K562 (cell line): ENCODE results near the gene LYRM1. TPM values are rescaled to one million over a fixed set of nuclear protein-coding genes. Genes with fewer than 3 reads are reported as not detected.

Experiments
- ARID1B ChIP-seq: fragments of 450-650 bp; IDR thresholded peaks from 2 replicates; pipeline ENCODE4 v1.6.1; 2016; ENCODE audit warnings: antibody characterized with exemption, mild to moderate bottlenecking, inconsistent platforms
- CCNT2 ChIP-seq: IDR thresholded peaks from 2 replicates; pipeline ENCODE4 v1.6.1; 2011; ENCODE audit warnings: borderline replicate concordance, low read depth, mild to moderate bottlenecking, moderate library complexity, mixed read lengths, low read length; ENCODE audit not compliant: insufficient read length; ENCODE audit errors: extremely low read depth
- DIDO1 ChIP-seq: fragments of 450-650 bp; IDR thresholded peaks from 2 replicates; pipeline ENCODE4 v1.6.1; 2016; ENCODE audit warnings: low read depth, missing biosample characterization, missing genetic modification characterization
- EGR1 ChIP-seq: fragments of 450-650 bp; conservative IDR thresholded peaks from 2 replicates; pipeline ENCODE4 v1.6.1; 2017; ENCODE audit warnings: mild to moderate bottlenecking
- ETS2 ChIP-seq: IDR thresholded peaks from 2 replicates; pipeline ENCODE4 v1.6.1; 2016; ENCODE audit warnings: borderline replicate concordance, missing genetic modification characterization, mild to moderate bottlenecking, moderate library complexity, missing compliant biosample characterization; ENCODE audit not compliant: poor library complexity, severe bottlenecking
- HDAC3 ChIP-seq: fragments of 450-650 bp; IDR thresholded peaks from 2 replicates; pipeline ENCODE4 v1.6.1; 2018; ENCODE audit warnings: borderline replicate concordance, mild to moderate bottlenecking, moderate library complexity; ENCODE audit not compliant: partially characterized antibody
- KDM1A ChIP-seq, 2 experiments: fragments of 450-650 bp; IDR thresholded peaks; 2 replicates each; pipeline ENCODE4 v1.6.1; 2016; ENCODE audit warnings: mild to moderate bottlenecking in 2 of 2
- KLF16 ChIP-seq: IDR thresholded peaks from 2 replicates; pipeline ENCODE4 v1.6.1; 2016; ENCODE audit warnings: antibody characterized with exemption
- RAD21 ChIP-seq, 2 experiments: fragments of 250-450 bp in 1 of 2; fragments of 450-650 bp in 1 of 2; sonication (Bioruptor Pico) in 1 of 2; formaldehyde crosslinking in 1 of 2; IDR thresholded peaks in 1 of 2; conservative IDR thresholded peaks in 1 of 2; 2 replicates each; pipeline versions ENCODE4 v1.4.0 to v1.8.0; 2020 to 2022; ENCODE audit warnings: mild to moderate bottlenecking in 2 of 2, moderate library complexity in 1 of 2
- SETDB1 ChIP-seq: IDR thresholded peaks from one replicate; pipeline ENCODE4 v1.6.1; 2012; ENCODE audit warnings: low read length, control low read depth, inconsistent platforms
- TAL1 ChIP-seq: fragments of 450-650 bp; IDR thresholded peaks from 2 replicates; pipeline ENCODE4 v1.6.1; 2016; ENCODE audit warnings: mild to moderate bottlenecking
- ZNF239 ChIP-seq: fragments of 250-450 bp; sonication (Bioruptor Pico); IDR thresholded peaks from 2 replicates; pipeline ENCODE4 v1.4.0; 2020; ENCODE audit warnings: mild to moderate bottlenecking
- ZNF408 ChIP-seq: fragments of 250-450 bp; sonication (Bioruptor Pico); IDR thresholded peaks from 2 replicates; pipeline ENCODE4 v1.4.0; 2020; ENCODE audit warnings: low read depth, mild to moderate bottlenecking, moderate library complexity
- ZNF778 ChIP-seq: fragments of 450-650 bp; formaldehyde crosslinking; IDR thresholded peaks from 2 replicates; pipeline ENCODE4 v1.4.0; 2020; ENCODE audit warnings: mild to moderate bottlenecking, moderate library complexity
- polyA plus RNA-seq, 8 experiments: library from polyadenylated mRNA; depleted of rRNA in 4 of 8; stranded (reverse) in 5 of 8; unstranded in 3 of 8; fragments of >200 nt; fragmentation: Nextera tagmentation in 2 of 8; fragmentation: Illumina TruSeq in 1 of 8; extraction: Ambion mirVana in 2 of 8; extraction: Trizol in 1 of 8; gene quantifications; 2 replicates each; pipeline versions ENCODE4 v1.2.1 to v1.2.3, GENCODE V29; 2011 to 2014; ENCODE audit warnings: inconsistent platforms in 1 of 8, missing spikeins in 1 of 8
- total RNA-seq, 7 experiments: library from RNA; depleted of rRNA in 6 of 7; stranded (reverse); fragments of >200 nt in 6 of 7; fragmentation: Illumina TruSeq in 2 of 7; extraction: Trizol in 2 of 7; gene quantifications; 2 replicates each; pipeline versions ENCODE4 v1.2.1 to v1.2.3, GENCODE V29; 2011 to 2021; ENCODE audit warnings: low replicate concordance in 1 of 7
- TF ChIP-seq, protein P1 (sequence below), 2 experiments: IDR thresholded peaks in 1 of 2; conservative IDR thresholded peaks in 1 of 2; 2 replicates each; pipeline ENCODE4 v1.6.1; 2016; ENCODE audit warnings: low read depth in 2 of 2, mild to moderate bottlenecking in 1 of 2, missing compliant biosample characterization in 1 of 2, missing genetic modification characterization in 1 of 2, moderate library complexity in 1 of 2
- TF ChIP-seq, protein P2 (sequence below): fragments of 450-650 bp; IDR thresholded peaks from 2 replicates; pipeline ENCODE4 v1.6.1; 2017; ENCODE audit warnings: antibody characterized with exemption, mild to moderate bottlenecking

Gene LYRM1
- total and polyA plus RNA-seq, 9 of the 15 experiments (the other 6 are each of a cell fraction or from before 2014, with no cell fraction given), result 17.5 to 44.1 (median 32.7) TPM

DNA sequence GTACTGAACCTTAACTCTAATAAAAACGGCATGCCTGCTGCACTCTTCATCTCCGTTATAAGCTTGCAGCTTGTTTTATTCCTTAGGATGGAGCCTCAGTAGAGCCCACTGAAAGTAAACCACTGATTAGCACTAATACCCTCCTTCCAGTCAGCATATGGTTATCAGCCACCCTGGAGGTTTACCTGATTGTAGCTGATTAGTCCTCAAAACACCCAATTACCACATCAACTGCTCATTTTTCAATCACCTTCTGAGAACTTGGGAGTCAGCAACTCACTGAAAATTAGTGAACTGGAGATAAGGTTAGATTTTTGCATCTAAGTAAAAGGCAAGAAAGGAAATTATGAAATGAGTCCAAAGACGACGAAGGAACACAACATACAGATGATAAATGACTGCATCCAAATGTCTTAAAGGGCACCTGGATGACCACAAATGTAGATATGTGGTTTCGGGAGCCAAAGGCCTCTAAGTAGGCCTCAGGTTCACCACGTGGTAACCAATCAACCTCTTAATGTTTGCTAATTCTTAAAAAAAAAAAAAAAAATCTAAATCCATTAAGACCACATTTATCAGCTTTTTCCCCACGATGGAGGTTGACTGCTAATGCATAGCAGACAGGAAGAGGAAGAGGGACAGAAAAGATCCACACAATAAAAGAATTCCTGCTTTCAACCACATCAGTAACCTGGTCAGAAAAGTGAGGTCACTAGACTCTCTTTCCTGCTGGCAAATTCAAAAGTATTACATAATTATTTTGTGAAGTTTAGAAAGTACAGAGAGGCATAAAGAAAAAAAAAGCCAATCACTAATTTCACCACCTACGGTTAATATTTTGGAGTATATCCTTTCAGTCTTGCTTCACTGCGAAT lies 28.4 kb upstream of the LYRM1 start (continued):
- TF ChIP-seq, protein P1, sequence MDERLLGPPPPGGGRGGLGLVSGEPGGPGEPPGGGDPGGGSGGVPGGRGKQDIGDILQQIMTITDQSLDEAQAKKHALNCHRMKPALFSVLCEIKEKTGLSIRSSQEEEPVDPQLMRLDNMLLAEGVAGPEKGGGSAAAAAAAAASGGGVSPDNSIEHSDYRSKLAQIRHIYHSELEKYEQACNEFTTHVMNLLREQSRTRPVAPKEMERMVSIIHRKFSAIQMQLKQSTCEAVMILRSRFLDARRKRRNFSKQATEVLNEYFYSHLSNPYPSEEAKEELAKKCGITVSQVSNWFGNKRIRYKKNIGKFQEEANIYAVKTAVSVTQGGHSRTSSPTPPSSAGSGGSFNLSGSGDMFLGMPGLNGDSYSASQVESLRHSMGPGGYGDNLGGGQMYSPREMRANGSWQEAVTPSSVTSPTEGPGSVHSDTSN (CRISPR knock-in tag; IDR thresholded peaks at IDR 0.05; ENCODE audit: low read depth), result no peak
- TF ChIP-seq, protein P1 (tag; conservative IDR thresholded peaks at IDR 0.05; ENCODE audit: low read depth), result peak; percentile 46; the same call in 1 of the 2 replicates
- TF ChIP-seq ZNF778 (CRISPR knock-in tag) (no peak), ETS2 (tag) (no peak), RAD21 (CRISPR knock-in tag; conservative IDR thresholded peaks at IDR 0.05 in 1 of 2, IDR thresholded peaks at IDR 0.05 in 1 of 2) (no peak), SETDB1 (no peak), DIDO1 (tag) (no peak), KDM1A (IDR thresholded peaks at IDR 0.05) (peak in 1 of 2 experiments; percentile 6; a peak in 1 of 4 replicates), ZNF239 (CRISPR knock-in tag) (no peak), HDAC3 (no peak), CCNT2 (no peak), ARID1B (peak; percentile 69), EGR1 (no peak), TAL1 (peak; percentile 54), KLF16 (peak; percentile 61), ZNF408 (CRISPR knock-in tag) (no peak)
- TF ChIP-seq, protein P2, sequence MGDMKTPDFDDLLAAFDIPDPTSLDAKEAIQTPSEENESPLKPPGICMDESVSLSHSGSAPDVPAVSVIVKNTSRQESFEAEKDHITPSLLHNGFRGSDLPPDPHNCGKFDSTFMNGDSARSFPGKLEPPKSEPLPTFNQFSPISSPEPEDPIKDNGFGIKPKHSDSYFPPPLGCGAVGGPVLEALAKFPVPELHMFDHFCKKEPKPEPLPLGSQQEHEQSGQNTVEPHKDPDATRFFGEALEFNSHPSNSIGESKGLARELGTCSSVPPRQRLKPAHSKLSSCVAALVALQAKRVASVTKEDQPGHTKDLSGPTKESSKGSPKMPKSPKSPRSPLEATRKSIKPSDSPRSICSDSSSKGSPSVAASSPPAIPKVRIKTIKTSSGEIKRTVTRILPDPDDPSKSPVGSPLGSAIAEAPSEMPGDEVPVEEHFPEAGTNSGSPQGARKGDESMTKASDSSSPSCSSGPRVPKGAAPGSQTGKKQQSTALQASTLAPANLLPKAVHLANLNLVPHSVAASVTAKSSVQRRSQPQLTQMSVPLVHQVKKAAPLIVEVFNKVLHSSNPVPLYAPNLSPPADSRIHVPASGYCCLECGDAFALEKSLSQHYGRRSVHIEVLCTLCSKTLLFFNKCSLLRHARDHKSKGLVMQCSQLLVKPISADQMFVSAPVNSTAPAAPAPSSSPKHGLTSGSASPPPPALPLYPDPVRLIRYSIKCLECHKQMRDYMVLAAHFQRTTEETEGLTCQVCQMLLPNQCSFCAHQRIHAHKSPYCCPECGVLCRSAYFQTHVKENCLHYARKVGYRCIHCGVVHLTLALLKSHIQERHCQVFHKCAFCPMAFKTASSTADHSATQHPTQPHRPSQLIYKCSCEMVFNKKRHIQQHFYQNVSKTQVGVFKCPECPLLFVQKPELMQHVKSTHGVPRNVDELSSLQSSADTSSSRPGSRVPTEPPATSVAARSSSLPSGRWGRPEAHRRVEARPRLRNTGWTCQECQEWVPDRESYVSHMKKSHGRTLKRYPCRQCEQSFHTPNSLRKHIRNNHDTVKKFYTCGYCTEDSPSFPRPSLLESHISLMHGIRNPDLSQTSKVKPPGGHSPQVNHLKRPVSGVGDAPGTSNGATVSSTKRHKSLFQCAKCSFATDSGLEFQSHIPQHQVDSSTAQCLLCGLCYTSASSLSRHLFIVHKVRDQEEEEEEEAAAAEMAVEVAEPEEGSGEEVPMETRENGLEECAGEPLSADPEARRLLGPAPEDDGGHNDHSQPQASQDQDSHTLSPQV, result no peak
